Measurements from ENCODE around the gene PIP5KL1. TPM values are rescaled to one million over a fixed set of nuclear protein-coding genes. Genes with fewer than 3 reads are reported as not detected.

PIP5KL1 gene
- total RNA-seq, 1 donor from 2014 or later, result 2.6 TPM

DNA sequence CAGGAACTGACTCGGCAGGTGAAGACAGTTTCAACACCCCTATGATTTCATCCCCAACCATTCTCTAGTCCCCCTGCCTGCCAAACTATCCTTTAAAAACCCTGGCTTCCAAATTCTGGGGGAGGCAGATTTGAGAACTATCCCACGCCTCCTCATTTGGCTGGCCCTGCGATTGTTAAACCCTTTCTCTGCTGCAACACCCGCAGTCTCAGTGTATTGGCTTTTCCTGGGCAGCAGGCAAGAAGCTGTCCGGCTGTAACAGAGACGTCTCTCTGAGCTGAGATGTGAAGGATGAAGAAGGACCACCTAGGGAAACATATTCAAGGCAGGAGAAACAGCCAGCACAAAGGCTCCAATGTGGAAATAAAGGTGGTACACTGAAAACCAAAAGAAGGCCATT is 37.7 kb downstream of the PIP5KL1 start:
- Mint-ChIP-seq H3K27me3 (ENCODE audit: unreplicated experiment) (no peaks in the 10 kb centered on the region), H3K27ac (ENCODE audit: unreplicated experiment) (no peak overlapping the region), H3K4me3 (ENCODE audit: unreplicated experiment) (no peak overlapping the region), H3K4me1 (ENCODE audit: unreplicated experiment) (peaks cover 13% of the 10 kb centered on the region), H3K36me3 (ENCODE audit: unreplicated experiment) (peaks cover 41% of the 10 kb centered on the region), H3K9me3 (ENCODE audit: unreplicated experiment) (no peaks in the 10 kb centered on the region)
- no peak for DNase-seq (ENCODE audit: extremely low spot score, unreplicated experiment)
- TF ChIP-seq, protein P1, sequence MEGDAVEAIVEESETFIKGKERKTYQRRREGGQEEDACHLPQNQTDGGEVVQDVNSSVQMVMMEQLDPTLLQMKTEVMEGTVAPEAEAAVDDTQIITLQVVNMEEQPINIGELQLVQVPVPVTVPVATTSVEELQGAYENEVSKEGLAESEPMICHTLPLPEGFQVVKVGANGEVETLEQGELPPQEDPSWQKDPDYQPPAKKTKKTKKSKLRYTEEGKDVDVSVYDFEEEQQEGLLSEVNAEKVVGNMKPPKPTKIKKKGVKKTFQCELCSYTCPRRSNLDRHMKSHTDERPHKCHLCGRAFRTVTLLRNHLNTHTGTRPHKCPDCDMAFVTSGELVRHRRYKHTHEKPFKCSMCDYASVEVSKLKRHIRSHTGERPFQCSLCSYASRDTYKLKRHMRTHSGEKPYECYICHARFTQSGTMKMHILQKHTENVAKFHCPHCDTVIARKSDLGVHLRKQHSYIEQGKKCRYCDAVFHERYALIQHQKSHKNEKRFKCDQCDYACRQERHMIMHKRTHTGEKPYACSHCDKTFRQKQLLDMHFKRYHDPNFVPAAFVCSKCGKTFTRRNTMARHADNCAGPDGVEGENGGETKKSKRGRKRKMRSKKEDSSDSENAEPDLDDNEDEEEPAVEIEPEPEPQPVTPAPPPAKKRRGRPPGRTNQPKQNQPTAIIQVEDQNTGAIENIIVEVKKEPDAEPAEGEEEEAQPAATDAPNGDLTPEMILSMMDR (IDR thresholded peaks at IDR 0.05), result no peak

DNA sequence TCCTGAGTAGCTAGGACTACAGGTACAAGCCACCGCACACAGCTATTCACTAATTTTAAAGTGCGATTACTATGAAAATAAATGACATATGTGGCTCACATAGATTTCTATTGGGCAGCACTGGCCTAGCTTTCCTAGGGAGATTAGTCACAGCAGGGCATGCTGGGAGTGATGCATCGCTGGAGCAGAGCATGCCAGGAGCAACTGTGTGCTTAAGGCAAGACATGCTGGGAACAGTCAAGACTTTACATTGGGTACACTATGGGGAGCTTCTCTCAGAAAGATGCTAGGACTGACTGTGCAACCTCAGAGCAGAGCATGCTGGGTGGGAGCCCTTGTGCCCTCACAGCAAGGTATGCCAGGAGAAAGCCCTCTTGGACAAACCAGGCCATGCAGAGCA is 40.5 kb downstream of the PIP5KL1 start:
- DNase-seq (ENCODE audit: extremely low spot score, unreplicated experiment), result no peak
- Mint-ChIP-seq H3K36me3 (ENCODE audit: unreplicated experiment) (peaks cover 45% of the 10 kb centered on the region), H3K27ac (ENCODE audit: unreplicated experiment) (no peak overlapping the region), H3K27me3 (ENCODE audit: unreplicated experiment) (no peaks in the 10 kb centered on the region), H3K9me3 (ENCODE audit: unreplicated experiment) (no peaks in the 10 kb centered on the region), H3K4me3 (ENCODE audit: unreplicated experiment) (no peak overlapping the region), H3K4me1 (ENCODE audit: unreplicated experiment) (peaks cover 9% of the 10 kb centered on the region)
- TF ChIP-seq, protein P1 (IDR thresholded peaks at IDR 0.05), result no peak

DNA sequence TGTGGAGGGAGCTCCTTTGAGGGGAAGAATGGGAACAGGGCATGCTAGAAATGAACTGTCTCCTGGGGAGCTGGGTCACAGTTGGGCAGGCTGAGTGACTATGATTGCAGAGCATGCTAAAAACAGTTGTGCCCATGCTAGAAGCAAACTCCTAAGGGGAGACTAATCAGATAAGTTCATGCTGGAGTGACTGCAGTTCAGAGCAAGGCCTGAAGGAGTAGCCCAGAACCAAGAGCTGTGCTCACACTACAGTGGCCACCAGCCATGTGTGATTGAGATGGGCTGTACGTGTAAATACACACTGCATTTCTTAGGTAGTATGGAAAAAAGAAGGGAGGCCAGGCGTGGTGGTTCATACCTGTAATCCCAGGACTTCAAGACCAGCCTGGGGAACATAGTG is 42.8 kb downstream of the PIP5KL1 start:
- Mint-ChIP-seq H3K27ac (ENCODE audit: unreplicated experiment) (no peak overlapping the region), H3K36me3 (ENCODE audit: unreplicated experiment) (peaks cover 32% of the 10 kb centered on the region), H3K27me3 (ENCODE audit: unreplicated experiment) (no peaks in the 10 kb centered on the region), H3K4me1 (ENCODE audit: unreplicated experiment) (peaks cover 24% of the 10 kb centered on the region), H3K9me3 (ENCODE audit: unreplicated experiment) (no peaks in the 10 kb centered on the region), H3K4me3 (ENCODE audit: unreplicated experiment) (no peak overlapping the region)
- TF ChIP-seq, protein P1 (IDR thresholded peaks at IDR 0.05), result peak; percentile 13
- no peak for DNase-seq (ENCODE audit: extremely low spot score, unreplicated experiment)

DNA sequence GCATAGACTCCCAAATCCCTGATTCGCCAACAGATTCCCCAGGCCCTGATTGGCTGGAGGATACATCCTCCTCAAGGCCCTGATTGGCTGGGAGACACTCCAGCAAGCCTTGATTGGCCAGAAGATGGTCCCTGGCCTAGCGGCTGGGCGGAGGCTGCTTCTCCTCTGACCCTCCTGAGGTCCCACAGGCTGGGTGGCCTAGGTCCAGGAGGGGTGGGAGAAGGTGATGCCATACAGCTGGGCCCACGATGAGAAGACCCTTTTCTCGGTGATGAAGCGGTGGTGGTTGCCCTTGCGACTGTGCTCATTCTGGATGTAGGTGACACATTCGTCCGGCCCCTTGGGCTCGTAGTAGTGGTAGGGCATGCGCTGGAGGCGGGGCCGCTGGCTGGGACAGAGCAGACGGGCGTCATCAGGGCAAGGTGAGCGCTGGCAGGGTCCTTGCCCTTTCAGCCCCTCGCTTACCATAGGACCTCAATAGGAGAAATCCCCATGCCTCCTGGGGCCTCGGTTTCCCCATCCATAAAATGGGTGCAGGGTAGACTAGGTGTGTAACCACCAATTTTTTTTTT is 44.1 kb downstream of the PIP5KL1 start:
- peaks cover 27% of the 10 kb centered on the region for H3K36me3 Mint-ChIP-seq (ENCODE audit: unreplicated experiment)
- peaks cover 30% of the 10 kb centered on the region for H3K4me1 Mint-ChIP-seq (ENCODE audit: unreplicated experiment)
- no peaks in the 10 kb centered on the region for H3K9me3 Mint-ChIP-seq (ENCODE audit: unreplicated experiment)
- H3K27ac Mint-ChIP-seq (ENCODE audit: unreplicated experiment), result peak overlapping the region; percentile 31
- no peak overlapping the region for H3K4me3 Mint-ChIP-seq (ENCODE audit: unreplicated experiment)
- DNase-seq (ENCODE audit: extremely low spot score, unreplicated experiment), result no peak
- TF ChIP-seq, protein P1 (IDR thresholded peaks at IDR 0.05), result no peak
- no peaks in the 10 kb centered on the region for H3K27me3 Mint-ChIP-seq (ENCODE audit: unreplicated experiment)

DNA sequence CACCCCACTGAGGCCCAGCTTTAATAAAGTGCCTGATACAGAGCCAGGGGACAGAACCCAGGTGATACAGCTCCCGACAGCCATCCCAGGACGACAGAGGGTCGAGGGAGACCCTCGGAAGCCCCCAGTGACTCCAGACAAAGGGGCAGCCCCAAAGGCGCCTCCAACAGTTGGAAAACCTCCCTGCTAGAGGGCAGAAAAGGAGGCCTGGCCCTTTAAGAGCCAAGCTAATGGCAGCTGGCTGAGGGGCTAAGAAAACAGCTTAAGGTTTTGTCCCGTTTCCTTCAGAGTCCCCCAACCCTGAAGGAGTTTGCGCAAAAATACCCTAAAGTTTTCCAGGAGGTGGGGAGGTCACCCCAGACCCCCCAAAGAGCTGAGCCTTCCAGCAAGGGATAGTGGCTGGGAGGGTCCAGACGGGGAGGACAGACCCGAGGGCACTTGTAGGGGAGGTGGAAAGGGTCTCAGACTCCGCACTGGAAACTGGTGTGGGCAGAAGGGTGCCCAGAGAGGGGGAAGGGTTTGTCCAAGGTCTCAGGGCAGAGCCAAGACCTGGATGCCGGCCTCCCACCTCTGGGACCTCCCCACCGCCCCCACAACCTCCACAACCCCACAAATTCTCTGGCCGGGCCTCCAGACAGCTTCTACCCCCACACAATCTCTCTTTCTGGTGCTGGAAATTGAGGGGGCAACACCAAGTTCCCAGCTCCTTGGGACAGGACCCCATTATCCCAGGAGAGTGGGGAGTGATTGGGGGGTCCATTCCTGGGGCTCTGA is 44.9 kb downstream of the PIP5KL1 start:
- TF ChIP-seq, protein P1 (IDR thresholded peaks at IDR 0.05), result no peak
- no peak for DNase-seq (ENCODE audit: extremely low spot score, unreplicated experiment)
- peaks cover 30% of the 10 kb centered on the region for H3K4me1 Mint-ChIP-seq (ENCODE audit: unreplicated experiment)
- H3K4me3 Mint-ChIP-seq (ENCODE audit: unreplicated experiment), result no peak overlapping the region
- H3K9me3 Mint-ChIP-seq (ENCODE audit: unreplicated experiment), result no peaks in the 10 kb centered on the region
- H3K27ac Mint-ChIP-seq (ENCODE audit: unreplicated experiment), result peak overlapping the region; percentile 78
- peaks cover 22% of the 10 kb centered on the region for H3K36me3 Mint-ChIP-seq (ENCODE audit: unreplicated experiment)
- H3K27me3 Mint-ChIP-seq (ENCODE audit: unreplicated experiment), result no peaks in the 10 kb centered on the region
